GM12865 (cell line): ENCODE data around the gene MICAL3.

Experiments
- DNase-seq: peaks from one replicate; pipeline ENCODE4 v3.0.0; 2010; ENCODE audit warnings: low read depth
- H3K4me3 ChIP-seq: 2 replicates; pipeline ENCODE4 v1.5.1; 2011; ENCODE audit warnings: mild to moderate bottlenecking, low read depth, low read length, control low read depth
- TF ChIP-seq, protein P1 (sequence below): IDR thresholded peaks from 2 replicates; pipeline ENCODE4 v1.5.1; 2011; ENCODE audit warnings: low read length, control low read depth, low read depth, inconsistent platforms; ENCODE audit not compliant: insufficient read depth; ENCODE audit errors: missing control alignments

MICAL3 gene

DNA sequence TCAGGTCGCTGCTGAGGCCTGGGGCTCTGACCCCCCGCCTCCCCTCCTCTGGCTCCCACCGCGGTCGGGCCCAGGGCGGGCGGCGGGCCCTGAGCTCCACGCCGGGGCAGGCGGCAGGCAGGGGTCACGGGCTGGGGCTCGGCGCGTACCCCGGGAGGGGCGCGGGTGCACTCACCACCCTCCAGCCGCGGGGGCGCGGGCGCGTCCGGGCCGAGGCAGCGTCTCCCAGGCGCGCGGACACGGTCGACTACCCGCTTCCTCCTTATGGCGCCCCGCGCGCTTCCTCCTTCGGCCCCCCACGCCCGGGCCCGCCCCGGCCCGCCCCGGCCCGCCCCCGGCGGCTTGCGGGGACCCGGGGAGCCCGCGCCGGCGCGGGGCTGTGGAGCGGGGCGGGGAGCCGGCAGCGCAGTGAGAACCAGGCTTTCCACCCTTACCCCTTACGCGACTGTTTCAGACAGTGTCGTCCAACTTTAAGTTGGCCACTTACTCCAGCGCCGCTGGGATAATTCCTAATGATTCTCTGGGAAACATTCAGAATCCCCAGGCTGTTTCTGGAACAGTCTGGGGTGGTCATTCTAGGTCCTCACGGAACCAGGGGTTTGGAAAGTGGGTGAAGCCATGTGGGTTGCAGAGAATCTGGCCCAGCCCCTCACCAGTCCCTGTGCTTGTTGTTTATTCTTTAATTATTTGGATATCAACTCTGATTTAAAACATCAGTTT lies 250.0 kb downstream of the MICAL3 start, which contains the start of gene BID:
BID (minus strand) TSS at position 264 of the 720 bp plus-strand sequence. CDS start 24,353 bp downstream, outside the sequence.
- peak within 1 kb of the TSS; percentile 85 for H3K4me3 ChIP-seq
- DNase-seq = peak; percentile 77
- TF ChIP-seq, protein P1, sequence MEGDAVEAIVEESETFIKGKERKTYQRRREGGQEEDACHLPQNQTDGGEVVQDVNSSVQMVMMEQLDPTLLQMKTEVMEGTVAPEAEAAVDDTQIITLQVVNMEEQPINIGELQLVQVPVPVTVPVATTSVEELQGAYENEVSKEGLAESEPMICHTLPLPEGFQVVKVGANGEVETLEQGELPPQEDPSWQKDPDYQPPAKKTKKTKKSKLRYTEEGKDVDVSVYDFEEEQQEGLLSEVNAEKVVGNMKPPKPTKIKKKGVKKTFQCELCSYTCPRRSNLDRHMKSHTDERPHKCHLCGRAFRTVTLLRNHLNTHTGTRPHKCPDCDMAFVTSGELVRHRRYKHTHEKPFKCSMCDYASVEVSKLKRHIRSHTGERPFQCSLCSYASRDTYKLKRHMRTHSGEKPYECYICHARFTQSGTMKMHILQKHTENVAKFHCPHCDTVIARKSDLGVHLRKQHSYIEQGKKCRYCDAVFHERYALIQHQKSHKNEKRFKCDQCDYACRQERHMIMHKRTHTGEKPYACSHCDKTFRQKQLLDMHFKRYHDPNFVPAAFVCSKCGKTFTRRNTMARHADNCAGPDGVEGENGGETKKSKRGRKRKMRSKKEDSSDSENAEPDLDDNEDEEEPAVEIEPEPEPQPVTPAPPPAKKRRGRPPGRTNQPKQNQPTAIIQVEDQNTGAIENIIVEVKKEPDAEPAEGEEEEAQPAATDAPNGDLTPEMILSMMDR = no peak

DNA sequence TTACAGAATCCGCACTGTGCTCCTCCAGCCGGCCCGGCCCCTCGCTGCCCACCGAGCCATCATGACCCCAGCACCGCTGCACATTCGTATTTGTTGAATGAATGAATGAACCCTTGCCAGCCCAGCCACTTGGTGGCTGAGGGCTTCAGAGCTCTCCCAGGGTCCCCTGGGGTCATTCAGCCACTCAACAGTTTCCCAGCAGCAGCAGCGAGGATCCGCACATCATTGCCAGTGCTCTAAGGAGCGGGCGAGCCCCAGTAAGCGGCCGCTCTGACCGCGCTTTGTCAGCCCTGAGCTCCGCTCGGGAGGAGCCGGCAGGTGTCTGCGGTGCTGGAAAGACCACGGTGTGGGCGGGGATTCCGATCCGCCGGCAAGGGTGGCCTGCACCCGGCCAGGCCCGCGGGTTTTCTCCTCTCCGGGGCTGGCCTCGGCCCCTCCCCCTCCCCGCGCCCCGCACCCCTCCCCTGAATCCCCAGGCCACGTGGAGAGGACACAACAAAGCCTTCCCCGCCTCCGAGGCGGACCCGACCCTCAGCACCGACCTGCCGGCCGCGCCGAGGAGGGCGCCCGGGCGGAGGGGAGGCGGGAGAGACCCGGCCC lies 250.7 kb downstream of the MICAL3 start:
- TF ChIP-seq, protein P1 = no peak
- DNase-seq = peak; percentile 75
- H3K4me3 ChIP-seq = peak overlapping the region; percentile 85

- TF ChIP-seq, protein P1 = no peak
- peak overlapping the region; percentile 85 for H3K4me3 ChIP-seq
- peak; percentile 27 for DNase-seq
These were observed 251.3 kb downstream of the MICAL3 start for GRCh38 chr22:17772958-17773605.

DNA sequence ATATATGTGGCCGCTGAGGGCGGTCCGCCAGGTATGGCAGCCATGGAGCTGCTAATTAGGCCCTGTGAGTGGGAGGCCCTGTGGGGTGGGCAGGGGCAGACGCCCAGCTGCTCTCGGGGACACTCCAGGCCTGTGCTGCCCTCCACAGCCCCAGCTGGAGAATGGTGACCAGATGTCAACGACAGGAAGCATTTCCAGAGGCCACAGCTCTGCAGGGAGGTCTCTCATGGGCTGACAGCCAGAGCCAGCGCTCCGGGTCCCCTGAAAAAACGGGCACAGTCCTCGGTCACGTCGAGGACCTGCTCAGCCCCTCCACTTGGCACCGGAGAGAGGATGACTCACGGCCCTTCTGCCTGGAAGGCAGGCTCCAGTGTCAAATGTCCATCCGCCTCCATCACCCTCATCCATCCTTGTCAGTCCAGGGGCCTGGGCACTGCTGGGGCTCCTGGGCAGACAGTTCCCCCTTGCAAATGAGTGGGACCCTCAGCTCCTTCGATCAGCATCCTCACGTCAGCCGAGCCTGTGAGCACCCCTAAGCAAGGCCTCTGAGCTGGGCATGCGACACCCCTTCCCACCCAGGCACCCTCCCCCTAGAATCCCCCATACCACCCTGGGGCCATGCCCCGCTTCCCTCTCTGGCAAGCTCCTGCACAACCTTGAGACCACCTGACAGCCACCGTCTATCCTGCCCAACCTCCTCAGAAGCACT lies 252.0 kb downstream of the MICAL3 start:
- H3K4me3 ChIP-seq = peak overlapping the region; percentile 85
- TF ChIP-seq, protein P1 = no peak
- DNase-seq = no peak

GRCh38 chr22:17770180-17771077 lies 253.9 kb downstream of the MICAL3 start:
- TF ChIP-seq, protein P1 = no peak
- DNase-seq = no peak
- H3K4me3 ChIP-seq = no peak overlapping the region; the same call in 1 of the 2 replicates

DNA sequence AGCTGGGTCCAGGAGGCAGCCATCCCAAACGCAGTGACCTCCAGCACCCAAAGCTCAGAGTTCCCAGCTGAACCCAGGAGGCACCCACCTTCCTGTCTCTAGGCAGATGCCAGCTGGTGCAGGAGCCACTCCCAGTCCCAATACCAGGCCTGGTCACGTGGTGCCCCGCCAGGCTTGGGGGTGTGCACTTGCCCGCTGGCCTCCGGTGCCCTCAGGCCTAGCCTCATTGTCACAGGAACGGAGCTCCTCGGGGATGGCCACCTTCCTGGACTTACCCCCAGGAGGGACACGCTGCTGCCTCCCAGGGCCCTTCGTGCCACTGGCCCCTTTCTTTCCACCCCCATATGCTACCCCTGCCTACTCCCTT lies 254.7 kb downstream of the MICAL3 start:
- H3K4me3 ChIP-seq = no peak overlapping the region
- TF ChIP-seq, protein P1 = no peak

More for the DNA sequence above, 254.7 kb downstream of the MICAL3 start:
- no peak for DNase-seq
